GOT3 (cell line): ENCODE data around the gene FBXO27.
"Not testable (repeated sequence)": the region's sequence is repeated elsewhere in the genome, so short reads cannot be mapped to it uniquely, and the experiment has no call there.

ENCODE experiments used
- DNase-seq: peaks from one replicate; lab custom pipeline; 2025; ENCODE audit warnings: mixed read lengths; lab: John Stamatoyannopoulos, UW

FBXO27 gene, protein sequence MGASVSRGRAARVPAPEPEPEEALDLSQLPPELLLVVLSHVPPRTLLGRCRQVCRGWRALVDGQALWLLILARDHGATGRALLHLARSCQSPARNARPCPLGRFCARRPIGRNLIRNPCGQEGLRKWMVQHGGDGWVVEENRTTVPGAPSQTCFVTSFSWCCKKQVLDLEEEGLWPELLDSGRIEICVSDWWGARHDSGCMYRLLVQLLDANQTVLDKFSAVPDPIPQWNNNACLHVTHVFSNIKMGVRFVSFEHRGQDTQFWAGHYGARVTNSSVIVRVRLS

DNA sequence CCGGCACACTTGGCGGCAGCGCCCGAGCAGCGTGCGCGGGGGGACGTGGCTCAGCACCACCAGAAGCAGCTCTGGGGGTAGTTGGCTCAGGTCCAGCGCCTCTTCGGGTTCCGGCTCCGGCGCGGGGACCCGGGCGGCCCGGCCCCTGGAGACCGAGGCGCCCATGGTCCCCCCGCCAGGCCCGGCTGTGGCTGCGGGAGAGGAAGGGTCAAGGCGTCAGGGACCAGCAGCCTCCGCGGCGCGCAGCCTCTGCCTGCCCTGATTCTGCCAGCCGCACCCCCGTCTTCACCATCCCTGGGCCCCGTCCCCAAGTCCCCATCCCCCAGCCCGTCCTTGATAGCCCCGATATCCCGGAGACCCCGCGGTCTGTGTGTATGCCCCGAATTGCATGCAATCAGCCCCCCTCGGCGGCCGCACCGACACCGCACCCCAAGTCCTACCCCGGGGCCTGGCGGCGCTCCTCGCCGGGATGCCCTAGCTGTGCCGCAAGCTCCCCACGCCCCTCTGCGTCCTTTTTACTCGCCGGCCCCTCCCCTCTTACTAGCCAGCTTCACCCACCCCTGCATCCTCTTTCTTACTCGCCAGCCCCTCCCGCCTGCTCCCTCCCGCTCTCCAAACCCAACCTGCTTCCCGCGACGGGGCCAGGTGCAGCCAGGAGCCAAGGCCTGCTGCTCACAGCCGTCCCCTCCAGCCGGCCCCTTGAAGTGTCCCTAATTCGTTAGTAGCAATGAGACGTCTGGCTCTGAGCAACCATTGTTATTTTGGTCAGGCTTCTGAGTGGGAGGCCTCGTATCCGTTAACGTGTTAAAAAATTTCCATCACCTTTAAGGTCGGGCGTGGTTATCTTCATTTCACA is at the start of gene FBXO27:
TSS of gene FBXO27 (minus strand) at position 487 of the 856 bp plus-strand sequence. CDS start at position 165, 322 bp downstream.
- DNase-seq, result no peak

DNA sequence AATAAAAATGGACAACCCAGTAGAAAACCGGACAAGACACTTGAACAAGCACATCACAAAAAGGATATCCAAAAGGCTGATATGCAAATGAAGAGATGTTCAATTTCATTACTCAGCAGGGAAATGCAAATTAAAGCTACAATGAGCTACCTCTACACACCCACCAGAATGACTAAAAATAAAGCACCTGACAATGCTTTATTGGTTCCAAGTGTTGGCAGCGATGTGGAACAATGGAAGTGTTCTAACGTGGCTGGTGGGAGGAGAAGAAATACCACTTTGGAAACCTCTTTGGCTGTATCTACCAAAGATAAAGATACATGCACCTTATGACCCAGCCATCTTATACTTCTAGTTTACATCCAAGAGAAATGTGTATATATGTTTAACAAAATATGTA is 48.1 kb upstream of the FBXO27 start:
- no peak for DNase-seq

DNA sequence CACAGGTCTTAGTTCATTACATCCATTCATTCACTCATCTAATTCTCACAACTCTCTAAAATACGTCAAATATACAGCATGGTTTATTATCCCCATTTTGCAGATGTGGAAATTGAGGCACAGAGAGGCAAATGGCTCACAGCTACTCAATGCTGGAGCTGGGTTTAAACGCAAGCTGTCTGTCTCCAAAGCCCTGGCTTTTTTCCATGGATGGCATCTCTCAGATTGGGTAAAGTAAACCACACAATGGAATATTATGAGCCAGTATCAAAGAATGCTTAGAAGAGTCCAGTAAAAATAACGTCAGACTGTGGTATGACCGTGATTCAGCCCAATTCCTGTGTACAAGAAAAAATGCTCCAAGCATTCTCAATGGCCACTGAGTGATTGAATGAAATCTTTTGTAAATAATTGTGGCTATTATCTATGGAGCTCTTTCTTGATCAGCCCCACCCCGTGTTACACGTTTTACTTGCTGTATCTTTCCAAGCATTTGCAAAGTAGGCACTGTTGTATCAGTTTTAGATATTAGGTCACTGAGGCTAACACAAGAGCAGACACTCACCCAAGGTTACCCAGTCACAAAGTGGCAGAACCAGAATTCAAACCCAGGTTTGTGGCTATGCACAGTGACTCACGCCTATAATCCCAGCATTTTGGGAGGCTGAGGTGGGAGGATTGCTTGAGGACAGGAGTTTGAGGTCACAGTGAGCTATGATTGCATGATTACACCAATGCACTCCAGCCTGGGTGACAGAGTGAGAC is 46.3 kb upstream of the FBXO27 start:
- peak; percentile 15 for DNase-seq

DNA sequence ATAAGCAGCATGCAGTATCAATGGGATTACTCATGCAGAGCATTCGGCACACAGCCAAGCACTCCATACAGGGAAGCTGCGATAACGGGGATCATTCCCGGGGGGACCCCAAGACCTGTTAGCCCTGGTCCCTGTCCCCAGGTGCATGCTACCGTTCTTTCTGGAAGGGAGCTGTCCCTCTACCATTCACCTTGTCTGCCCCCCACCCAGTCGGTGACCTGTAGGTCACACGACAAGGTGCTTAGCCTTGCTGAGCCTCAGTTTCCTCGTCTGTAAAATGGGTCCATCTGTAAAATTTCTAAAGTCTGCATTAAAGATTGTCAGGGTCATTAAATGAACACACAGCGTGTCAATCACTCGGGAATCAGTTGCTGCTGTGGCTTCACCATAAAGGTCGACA is 45.0 kb upstream of the FBXO27 start:
- DNase-seq, result no peak

DNA sequence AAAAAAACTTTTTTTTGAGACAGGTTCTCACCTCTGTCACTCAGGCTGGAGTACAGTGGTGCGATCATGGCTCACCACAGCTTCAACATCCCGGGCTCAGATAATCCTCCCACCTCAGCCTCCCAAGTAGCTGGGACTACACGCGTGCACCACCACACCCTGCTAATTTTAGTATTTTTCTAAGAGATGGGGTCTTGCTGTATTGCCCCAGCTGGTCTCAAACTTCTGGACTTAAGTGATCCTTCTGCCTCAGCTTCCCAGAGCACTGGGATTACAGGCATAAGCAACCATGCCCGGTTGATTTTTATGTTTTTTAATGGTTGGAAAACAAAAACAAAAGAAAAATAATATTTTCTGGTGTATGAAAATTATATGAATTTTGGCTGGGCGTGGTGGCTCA is 42.6 kb upstream of the FBXO27 start:
- no peak for DNase-seq

DNA sequence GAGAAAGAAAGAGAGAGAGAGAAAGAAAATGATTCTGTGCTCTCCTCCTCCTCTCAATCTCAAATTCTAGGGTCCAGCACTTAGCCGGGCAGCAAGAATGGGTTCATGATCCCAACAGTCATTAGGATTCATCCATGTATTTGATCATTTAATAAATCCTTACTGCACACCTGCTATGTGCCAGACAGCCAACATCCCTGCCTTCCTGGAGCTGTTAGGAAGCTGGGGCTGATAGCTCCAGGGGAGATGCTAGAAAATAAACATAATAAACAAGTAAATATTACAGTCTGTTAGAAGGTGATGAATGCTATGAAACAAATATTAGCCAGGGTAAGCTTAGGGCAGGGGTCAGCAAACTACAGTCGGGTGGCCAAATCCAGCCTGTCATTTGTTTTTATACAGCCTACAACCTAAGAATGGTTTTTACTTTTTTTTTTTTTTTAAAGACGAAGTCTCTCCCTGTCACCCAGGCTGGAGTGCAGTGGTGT is 41.9 kb upstream of the FBXO27 start:
- DNase-seq, result no peak

DNA sequence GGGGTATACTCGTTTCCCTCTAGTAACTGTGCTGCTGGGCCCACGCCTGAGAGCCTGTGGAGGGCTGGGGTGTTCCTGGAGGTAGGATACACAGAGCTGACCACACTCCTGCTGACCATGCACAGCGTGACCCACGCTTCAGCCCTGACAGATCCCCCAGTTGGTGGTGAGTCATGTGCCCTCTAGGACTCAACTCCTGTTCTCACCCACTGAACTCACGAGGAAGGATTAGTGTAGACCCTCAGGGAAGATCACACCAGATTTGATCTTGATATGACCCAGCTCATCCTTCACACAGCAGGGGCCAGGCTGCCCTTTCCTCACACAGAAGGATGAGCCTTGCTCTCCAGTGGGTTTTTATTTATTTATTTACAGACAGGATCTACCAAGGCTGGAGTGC is 38.5 kb upstream of the FBXO27 start:
- no peak for DNase-seq

DNA sequence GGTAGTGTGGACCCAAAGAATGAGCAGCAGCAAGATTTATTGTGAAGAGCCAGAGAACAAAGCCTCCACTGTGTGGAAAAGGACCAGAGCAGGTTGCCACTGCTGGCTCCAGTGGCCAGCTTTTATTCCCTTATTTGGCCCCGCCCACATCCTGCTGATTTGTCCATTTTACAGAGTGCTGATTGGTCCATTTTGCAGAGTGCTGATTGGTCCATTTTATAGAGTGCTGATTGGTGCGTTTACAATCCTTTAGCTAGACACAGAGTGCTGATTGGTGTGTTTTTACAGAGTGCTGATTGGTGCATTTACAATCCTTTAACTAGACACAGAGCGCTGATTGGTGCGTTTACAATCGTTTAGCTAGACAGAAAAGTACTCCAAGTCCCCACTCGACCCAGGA is 35.9 kb upstream of the FBXO27 start:
- DNase-seq, result not testable (repeated sequence)

DNA sequence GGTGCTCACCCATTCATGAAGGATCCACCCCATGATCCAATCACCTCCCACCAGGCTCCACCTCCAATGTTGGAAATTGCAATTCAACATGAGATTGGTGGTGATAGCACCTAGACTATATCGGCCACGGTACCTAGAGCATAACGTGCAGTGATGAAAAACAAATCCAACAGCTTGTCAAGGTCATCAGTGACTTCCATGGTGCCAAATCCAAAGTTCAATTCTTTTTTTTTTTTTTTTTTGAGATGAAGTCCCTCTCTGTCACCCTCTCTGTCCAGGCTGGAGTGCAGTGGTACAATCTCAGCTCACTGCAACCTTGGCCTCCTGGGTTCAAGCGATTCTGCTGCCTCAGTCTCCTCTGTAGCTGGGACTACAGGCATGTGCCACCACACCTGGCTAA is 34.8 kb upstream of the FBXO27 start:
- DNase-seq, result no peak

DNA sequence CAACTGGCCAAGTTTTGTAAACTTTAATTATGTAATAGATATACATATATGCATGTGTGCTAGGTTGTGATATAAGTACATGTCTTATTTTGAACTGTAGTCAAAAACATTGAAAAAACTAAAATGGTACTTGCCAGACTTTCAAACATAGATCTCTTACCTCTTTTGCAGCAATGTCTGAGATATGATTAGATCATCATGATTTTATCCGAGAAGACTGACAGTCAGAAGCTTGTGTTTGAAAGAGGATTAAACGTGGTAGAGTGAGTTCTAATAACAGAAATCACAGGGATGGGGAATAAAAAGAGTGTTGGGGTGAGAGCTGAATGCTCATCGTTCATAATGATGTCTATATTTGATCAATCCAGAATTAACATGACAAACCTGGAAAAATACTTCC is 33.6 kb upstream of the FBXO27 start:
- DNase-seq, result no peak

DNA sequence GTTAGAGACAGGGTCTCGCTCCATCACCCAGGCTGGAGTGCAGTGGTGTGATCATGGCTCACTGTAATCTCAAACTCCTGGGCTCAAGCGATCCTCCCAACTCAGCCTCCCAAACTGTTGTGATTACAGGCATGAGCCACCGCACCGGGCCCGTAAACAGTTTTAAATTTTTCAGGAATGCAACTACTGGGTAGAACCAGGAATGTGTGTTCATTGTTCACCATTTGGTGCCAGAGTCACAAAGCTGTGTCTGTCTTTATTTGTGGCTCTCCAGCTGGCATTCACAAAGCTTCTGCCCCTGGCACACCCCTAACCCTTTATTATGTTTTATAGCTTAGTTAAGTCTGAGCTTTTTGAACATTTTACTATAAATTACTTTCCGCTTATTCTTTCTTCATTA is 32.1 kb upstream of the FBXO27 start:
- DNase-seq, result no peak

DNA sequence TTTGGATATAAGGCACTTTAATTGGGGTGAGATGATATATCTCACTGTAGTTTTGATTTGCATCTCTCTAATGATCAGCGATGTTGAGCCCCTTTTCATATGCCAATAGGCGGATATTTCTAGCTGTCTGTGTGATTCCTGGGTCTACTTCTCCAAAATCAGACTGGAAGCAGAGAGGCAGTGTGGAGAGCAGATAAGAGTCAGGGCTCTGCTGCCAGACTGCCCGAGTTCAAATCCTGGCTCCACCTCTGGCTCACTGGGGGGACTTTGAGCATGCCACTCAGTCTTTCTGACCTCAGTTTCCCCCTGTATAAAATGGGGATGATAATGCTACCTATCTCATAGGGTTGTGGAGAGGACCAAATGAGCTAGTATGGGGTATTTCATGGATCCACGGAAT is 27.8 kb upstream of the FBXO27 start:
- no peak for DNase-seq

DNA sequence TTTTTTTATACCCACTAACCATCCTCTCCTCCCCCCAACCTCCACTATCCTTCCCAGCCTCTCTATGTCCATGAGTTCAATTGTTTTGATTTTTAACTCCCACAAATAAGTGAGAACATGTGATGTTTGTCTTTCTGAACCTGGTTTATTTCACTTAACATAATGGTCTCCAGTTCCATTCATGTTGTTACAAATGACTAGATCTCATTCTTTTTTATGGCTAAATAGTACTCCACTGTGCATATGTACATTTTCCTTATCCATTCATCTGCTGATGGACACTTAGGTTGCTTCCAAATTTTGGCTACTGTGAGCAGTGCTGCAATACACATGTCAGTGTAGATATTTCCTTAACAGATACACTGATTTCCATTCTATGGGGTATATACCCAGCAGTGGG is 27.0 kb upstream of the FBXO27 start:
- no peak for DNase-seq

DNA sequence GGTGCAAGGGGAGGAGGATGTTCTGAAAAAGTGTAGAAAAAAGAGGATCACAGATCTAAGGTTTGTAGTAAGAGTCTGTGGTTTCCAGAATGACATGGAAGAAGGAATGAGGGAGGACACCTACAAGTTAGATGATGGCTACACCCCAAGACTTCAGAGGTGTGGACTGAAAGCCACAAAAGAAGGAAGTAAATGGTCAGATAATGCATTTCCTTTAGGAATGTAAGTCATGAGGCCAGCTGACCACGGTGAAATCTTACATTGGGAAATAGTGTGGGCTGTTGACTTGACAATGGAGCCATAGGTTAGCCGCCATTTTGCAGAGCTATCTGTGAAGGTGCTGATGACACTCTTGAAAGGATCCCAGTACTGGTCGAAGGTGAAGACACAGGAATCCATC is 25.3 kb upstream of the FBXO27 start:
- no peak for DNase-seq

DNA sequence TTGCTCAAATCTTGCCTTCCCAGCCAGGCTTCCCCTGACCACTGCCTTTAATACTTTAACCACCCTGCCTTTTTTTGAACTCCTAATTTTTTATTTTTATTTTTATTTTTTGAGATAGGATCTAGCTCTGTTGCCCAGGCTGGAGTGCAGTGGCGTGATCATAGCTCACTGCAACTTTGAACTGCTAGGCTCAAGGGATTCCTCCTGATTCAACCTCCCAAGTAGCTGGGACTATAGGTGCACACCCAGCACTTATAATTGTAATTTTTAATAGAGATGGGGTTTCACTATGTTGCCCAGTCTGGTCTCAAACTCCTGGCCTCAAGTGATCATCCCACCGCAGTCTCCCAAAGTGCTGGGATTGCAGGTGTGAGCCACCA is 21.7 kb upstream of the FBXO27 start:
- no peak for DNase-seq

DNA sequence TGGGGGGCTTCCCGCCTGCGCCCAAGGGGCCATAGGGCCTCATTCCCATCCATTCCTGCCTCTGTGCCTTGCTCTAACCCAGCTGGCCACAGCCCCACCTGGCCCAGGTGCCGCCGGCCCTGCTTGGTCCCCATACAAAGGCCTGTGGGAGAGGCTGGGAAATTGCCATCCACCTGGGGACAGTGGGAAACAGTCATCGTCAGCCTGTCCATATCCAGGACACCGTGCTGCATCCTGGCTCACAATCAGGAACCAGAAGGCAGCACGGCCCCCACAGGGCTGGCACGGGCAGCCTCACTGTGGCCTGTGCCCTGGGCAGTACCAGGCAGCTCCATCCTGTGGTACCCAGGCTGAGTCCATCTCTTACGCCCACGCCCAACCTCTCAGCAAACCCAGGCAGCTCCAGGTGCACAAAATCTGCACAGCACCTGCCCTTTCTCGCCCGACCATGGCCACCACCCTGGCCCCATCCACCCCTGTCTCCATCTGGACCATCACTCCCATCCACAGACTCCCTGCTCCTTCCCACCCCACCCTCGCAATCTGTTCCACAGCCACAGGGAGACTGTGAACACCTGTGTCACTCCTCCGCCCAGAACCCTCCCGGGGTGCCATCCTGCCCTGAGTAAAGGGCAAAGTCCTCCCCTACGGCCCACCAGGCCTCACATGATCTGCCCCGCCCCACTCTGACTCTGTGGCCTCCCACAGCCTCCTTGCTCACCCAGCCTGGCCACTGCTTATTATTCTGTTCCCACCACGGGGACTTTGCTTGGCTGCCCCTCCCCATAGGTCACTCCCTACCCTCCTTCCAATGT is 21.1 kb upstream of the FBXO27 start:
- DNase-seq, result no peak

DNA sequence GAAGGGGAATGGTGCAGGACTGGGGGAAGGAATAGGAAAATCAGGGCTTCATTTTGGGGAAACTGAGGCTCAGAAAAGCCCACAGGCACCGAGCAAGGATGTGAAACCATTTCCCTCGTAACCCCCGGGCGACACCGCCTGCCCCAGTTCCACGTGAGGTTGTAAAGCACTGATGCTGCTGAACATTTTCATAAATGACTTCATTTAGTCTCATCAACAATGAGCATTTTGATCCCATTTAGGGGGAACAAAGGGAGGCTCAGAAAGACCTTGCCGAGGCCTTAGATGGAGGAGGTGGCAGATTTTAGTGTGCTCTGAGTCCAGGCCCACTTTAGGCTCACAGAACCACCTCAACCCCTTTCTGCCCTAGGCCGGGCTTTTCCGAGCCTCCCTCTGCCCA is 20.5 kb upstream of the FBXO27 start:
- no peak for DNase-seq

DNA sequence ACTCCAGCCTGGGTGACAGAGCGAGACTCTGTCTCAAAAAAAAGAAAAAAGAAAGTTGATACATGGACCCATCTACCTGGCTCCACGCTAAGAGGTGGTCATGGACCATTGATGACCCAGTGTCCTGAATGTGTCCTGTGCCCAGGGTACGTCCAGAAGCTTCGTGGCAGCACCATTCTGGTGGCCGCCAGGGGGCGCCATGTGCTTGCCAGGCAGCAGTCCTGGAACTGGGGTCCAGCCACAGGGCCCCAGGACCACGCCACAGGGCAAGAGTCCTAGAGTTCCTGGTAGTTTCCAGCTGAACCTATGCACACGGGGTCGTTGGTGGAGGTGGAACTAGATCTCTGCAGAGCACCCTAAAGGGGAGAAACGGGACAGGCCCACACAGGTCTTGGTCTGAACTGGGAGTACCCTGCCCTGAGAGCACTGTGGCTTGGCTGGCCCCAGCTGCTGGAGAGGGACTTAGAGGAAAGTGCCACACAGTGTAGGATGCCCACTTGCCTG is 19.9 kb upstream of the FBXO27 start:
- DNase-seq, result peak; percentile 14

DNA sequence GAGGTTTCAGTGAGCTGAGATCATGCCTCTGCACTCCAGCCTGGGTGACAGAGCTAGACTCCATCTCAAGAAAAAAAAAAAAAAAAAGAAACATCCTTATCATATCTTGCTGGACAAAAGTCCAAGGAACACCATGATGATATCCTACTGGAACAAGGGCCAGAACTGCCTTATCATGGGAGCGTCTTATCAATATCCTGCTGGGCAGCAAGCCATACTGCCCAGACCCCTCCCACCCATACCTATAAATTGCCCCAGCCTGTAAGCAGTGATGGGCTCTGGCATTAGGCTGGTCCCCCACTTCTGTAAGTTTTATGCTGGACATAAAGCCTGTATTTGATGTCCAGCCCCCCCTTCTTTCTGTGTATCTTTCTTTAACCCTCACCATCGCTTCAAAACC is 14.7 kb upstream of the FBXO27 start:
- DNase-seq, result no peak

DNA sequence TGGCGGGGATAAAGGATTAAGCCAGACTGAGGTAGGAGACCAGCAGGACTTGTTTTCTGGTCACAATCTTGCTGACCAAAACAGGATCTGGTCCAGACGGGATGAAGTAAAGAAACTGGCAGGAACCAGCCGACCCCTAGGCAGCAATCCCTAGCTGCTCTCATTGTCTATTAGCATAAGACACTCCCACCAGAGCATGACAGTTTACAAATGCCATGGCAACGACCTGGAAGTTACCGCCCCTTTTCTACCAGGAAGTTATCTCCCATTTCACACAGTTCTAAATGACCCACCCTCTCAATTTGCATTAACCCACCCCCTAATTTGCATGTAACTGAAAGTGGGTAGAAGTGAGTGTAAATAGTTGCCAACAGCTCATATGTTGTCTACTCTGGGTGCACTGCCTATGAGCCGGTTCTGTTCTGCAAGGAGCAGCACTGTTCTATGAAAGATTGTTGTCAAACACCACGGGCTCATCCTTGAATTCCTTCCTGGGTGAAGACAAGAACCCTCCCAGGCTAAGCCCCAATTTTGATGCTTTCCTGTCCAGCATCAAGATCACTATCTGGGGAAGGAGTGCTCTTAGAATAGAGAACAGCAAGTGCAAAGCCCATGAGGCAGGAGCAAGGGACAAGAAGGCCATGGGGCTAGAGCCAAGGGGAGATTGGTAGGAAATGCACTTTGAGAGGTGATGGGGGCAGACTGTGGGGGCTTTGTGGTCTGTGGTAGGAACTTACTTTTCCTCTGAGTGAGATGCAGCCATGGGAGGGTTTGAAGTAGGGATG is 13.9 kb upstream of the FBXO27 start:
- DNase-seq, result no peak

DNA sequence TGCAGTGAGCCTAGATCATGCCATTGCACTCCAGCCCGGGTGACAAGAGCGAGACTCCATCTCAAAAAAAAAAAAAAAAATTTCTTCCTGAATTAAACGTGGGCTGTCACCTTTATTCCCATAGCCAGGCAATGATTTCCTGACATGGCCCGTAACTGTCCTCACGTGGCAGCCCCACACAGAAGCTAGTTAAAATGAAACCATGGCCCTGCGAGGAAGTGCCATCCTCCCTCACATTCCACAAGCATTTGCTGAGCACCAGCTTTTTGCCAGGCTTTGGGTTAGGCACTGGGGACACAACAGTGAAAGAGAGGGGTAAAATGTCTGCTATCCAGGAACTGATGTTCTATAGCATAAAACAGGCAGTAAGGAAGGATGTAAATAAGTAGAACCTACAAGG is 13.2 kb upstream of the FBXO27 start:
- no peak for DNase-seq
